Karpas-422 (cell line): Measurements from ENCODE around the gene SMYD3. TPM values are rescaled to one million over a fixed set of nuclear protein-coding genes. Genes with fewer than 3 reads are reported as not detected.
A peak's percentile ranks its signal among the peaks of the same experiment; 100 is the strongest.

Source experiments
- DNase-seq: peaks from one replicate; pipeline ENCODE4 v3.0.0-alpha.2; 2015
- H2AFZ ChIP-seq: fragments of 200-600 bp; sonication (generic); 2 replicates; pipeline ENCODE4 v1.6.1; 2014; ENCODE audit warnings: antibody characterized with exemption, low read length, mixed read lengths
- H3K27ac ChIP-seq: fragments of 200-600 bp; sonication (generic); 2 replicates; pipeline ENCODE4 v1.5.1; 2014; ENCODE audit warnings: mild to moderate bottlenecking, low read length, moderate library complexity
- H3K27me3 ChIP-seq: fragments of 200-600 bp; sonication (generic); 2 replicates; pipeline ENCODE4 v1.6.1; 2014; ENCODE audit warnings: low read length, mixed read lengths
- H3K36me3 ChIP-seq: fragments of 200-600 bp; sonication (generic); 2 replicates; pipeline ENCODE4 v1.6.1; 2014; ENCODE audit warnings: low read length, mixed read lengths; ENCODE audit not compliant: insufficient read depth
- H3K4me1 ChIP-seq: fragments of 200-600 bp; sonication (generic); 2 replicates; pipeline ENCODE4 v1.6.1; 2014; ENCODE audit warnings: mild to moderate bottlenecking, low read length, mixed read lengths
- H3K4me2 ChIP-seq: fragments of 200-600 bp; sonication (generic); 2 replicates; pipeline ENCODE4 v1.6.1; 2014; ENCODE audit warnings: low read length, low read depth, mild to moderate bottlenecking; ENCODE audit not compliant: poor library complexity, severe bottlenecking
- H3K4me3 ChIP-seq: fragments of 200-600 bp; sonication (generic); 2 replicates; pipeline ENCODE4 v1.5.1; 2014; ENCODE audit warnings: mild to moderate bottlenecking, antibody characterized with exemption, low read length, mixed read lengths
- H3K79me2 ChIP-seq: fragments of 200-600 bp; sonication (generic); 2 replicates; pipeline ENCODE4 v1.6.1; 2014; ENCODE audit warnings: mild to moderate bottlenecking, low read length, mixed read lengths
- H3K9ac ChIP-seq: fragments of 200-600 bp; sonication (generic); 2 replicates; pipeline ENCODE4 v1.6.0; 2014; ENCODE audit warnings: low read length
- H3K9me2 ChIP-seq: fragments of 200-600 bp; sonication (generic), shearing (Covaris generic); replicated peaks from 2 replicates; pipeline ENCODE4 v1.6.0; 2014; ENCODE audit warnings: mild to moderate bottlenecking, low read length, moderate library complexity; ENCODE audit not compliant: insufficient read depth
- H3K9me3 ChIP-seq: fragments of 300-700, 200-600 bp; sonication (generic); 2 replicates; pipeline ENCODE4 v1.6.1; 2014; ENCODE audit warnings: low read length, mixed read lengths
- H4K20me1 ChIP-seq: fragments of 200-600 bp; sonication (generic); 2 replicates; pipeline ENCODE4 v1.6.1; 2014; ENCODE audit warnings: mild to moderate bottlenecking, antibody characterized with exemption, low read length, low read depth; ENCODE audit not compliant: insufficient read depth
- total RNA-seq: library from RNA; depleted of rRNA; stranded (reverse); fragments of >200 nt; shearing (Covaris generic); gene quantifications from 2 replicates; pipeline ENCODE4 v1.2.3, GENCODE V29; 2014; ENCODE audit warnings: low replicate concordance

The SMYD3 gene
- total RNA-seq, 1 experiment from 2014 or later = 67.1 TPM

- no peaks in the 10 kb centered on the region for H3K27me3 ChIP-seq
- H3K4me1 ChIP-seq = no peaks in the 10 kb centered on the region
- no peak overlapping the region for H3K4me3 ChIP-seq
- H3K27ac ChIP-seq = no peak overlapping the region
- no peak overlapping the region for H3K4me2 ChIP-seq
- no peaks in the 10 kb centered on the region for H3K9me3 ChIP-seq
- no peak for DNase-seq
- H2AFZ ChIP-seq = no peak overlapping the region
- no peaks in the 10 kb centered on the region for H3K9me2 ChIP-seq
- no peaks in the 10 kb centered on the region for H3K36me3 ChIP-seq
- H4K20me1 ChIP-seq = no peaks in the 10 kb centered on the region
- no peak overlapping the region for H3K9ac ChIP-seq
- peaks cover 7% of the 10 kb centered on the region for H3K79me2 ChIP-seq
Observed at GRCh38 chr1:246292571-246292970, 214.5 kb downstream of the SMYD3 start.

GRCh38 chr1:246291127-246291526 is 216.0 kb downstream of the SMYD3 start:
- Histone ChIP-seq H3K27ac (no peak overlapping the region), H3K4me2 (no peak overlapping the region), H3K36me3 (no peaks in the 10 kb centered on the region), H3K27me3 (no peaks in the 10 kb centered on the region), H4K20me1 (no peaks in the 10 kb centered on the region), H3K79me2 (peaks cover 7% of the 10 kb centered on the region), H2AFZ (no peak overlapping the region), H3K4me1 (no peaks in the 10 kb centered on the region), H3K4me3 (no peak overlapping the region), H3K9me2 (no peaks in the 10 kb centered on the region), H3K9ac (no peak overlapping the region), H3K9me3 (no peaks in the 10 kb centered on the region)
- DNase-seq = no peak

DNA sequence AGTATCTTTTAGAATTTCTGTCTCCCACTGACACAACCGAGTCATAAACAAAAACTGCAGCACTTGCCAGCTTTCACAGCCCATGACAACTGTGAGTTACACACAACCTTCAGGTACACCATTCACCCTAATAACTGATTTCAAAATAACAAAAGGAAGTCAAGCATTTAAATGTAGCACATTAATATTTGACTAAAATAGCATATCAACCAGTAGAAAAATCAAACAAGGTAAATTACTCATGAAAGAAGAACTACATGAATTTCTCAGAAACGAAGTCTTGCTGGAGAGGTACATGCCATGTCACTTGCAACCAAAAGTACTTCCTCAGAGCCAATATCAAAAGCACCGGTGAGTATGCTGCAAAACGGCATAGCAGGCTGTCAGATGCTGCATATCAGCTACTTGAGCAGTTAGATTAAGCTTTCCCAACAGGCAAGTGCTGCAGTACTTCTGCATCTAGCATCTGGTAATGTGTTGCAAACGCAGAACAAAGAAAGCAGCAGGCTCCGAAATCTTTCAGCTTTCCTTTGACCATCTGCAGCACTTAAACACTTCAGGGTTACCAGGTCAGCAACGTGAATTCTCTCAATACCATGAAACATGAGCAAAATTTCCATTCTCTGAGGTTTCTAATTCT is 223.2 kb downstream of the SMYD3 start:
- H3K79me2 ChIP-seq = no peaks in the 10 kb centered on the region
- H3K4me3 ChIP-seq = no peak overlapping the region
- H3K27me3 ChIP-seq = no peaks in the 10 kb centered on the region
- H3K27ac ChIP-seq = no peak overlapping the region
- H4K20me1 ChIP-seq = no peaks in the 10 kb centered on the region
- H3K4me1 ChIP-seq = peaks cover 8% of the 10 kb centered on the region
- H2AFZ ChIP-seq = no peak overlapping the region
- no peak overlapping the region for H3K9ac ChIP-seq
- H3K4me2 ChIP-seq = peak overlapping the region; percentile 22
- no peaks in the 10 kb centered on the region for H3K9me3 ChIP-seq
- H3K36me3 ChIP-seq = no peaks in the 10 kb centered on the region
- DNase-seq = no peak
- no peaks in the 10 kb centered on the region for H3K9me2 ChIP-seq

DNA sequence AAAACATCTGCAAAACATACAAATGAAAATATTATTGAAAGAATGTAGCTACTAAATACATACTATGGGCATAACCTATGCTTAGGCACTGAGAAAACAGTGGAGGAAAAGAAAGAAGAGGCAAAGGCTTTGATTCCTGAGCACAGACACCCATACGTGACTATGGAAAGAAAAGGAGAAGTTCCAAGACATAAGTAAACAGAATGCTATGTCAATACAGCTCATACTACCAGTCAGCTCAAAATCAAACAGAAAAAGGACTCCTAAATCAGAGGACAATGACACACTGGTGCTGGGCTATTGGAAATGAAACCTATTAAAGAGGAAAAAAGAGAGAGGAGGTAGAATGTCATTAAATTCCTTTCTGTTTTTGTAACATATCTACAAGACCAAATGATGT is 225.4 kb downstream of the SMYD3 start:
- H3K9me2 ChIP-seq = no peaks in the 10 kb centered on the region
- no peak overlapping the region for H3K27ac ChIP-seq
- no peak overlapping the region for H3K4me2 ChIP-seq
- no peaks in the 10 kb centered on the region for H3K36me3 ChIP-seq
- no peak overlapping the region for H3K9ac ChIP-seq
- H4K20me1 ChIP-seq = no peaks in the 10 kb centered on the region
- no peak overlapping the region for H2AFZ ChIP-seq
- no peaks in the 10 kb centered on the region for H3K9me3 ChIP-seq
- H3K79me2 ChIP-seq = no peaks in the 10 kb centered on the region; the same call in 1 of the 2 replicates
- peaks cover 8% of the 10 kb centered on the region for H3K4me1 ChIP-seq
- no peak for DNase-seq
- H3K4me3 ChIP-seq = no peak overlapping the region
- no peaks in the 10 kb centered on the region for H3K27me3 ChIP-seq

GRCh38 chr1:246281195-246281594 is 225.9 kb downstream of the SMYD3 start:
- Histone ChIP-seq H3K79me2 (no peaks in the 10 kb centered on the region; the same call in 1 of the 2 replicates), H3K9ac (no peak overlapping the region), H3K4me1 (peaks cover 8% of the 10 kb centered on the region), H3K9me2 (no peaks in the 10 kb centered on the region), H3K9me3 (no peaks in the 10 kb centered on the region), H3K27ac (no peak overlapping the region), H2AFZ (no peak overlapping the region), H3K27me3 (no peaks in the 10 kb centered on the region), H3K36me3 (no peaks in the 10 kb centered on the region), H4K20me1 (no peaks in the 10 kb centered on the region), H3K4me2 (no peak overlapping the region), H3K4me3 (no peak overlapping the region)
- no peak for DNase-seq

DNA sequence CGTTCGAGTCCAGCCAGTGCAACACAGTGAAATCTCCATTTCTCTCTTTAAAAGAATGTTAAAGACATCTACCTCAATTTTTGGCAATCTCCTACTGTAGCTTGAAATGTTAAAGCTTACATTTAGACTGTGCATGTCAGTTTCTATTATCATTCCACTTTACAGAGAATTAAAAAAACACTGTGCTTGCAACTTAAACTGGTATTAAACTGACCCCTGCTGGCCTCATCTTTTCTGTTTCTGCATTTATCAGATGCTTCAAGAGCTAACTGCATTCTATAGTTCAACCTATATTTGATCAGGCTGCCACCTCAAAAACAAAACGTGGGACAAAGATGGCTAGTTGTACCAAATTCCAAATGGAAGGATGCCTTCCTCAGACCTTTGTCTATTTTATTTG is 226.5 kb downstream of the SMYD3 start:
- peak; percentile 59 for DNase-seq
- Histone ChIP-seq H3K9me2 (no peaks in the 10 kb centered on the region), H2AFZ (no peak overlapping the region), H3K27me3 (no peaks in the 10 kb centered on the region), H3K9ac (no peak overlapping the region), H4K20me1 (no peaks in the 10 kb centered on the region), H3K79me2 (no peaks in the 10 kb centered on the region; the same call in 1 of the 2 replicates), H3K9me3 (no peaks in the 10 kb centered on the region), H3K4me2 (no peak overlapping the region), H3K36me3 (no peaks in the 10 kb centered on the region), H3K4me1 (peaks cover 8% of the 10 kb centered on the region), H3K27ac (no peak overlapping the region), H3K4me3 (no peak overlapping the region)

DNA sequence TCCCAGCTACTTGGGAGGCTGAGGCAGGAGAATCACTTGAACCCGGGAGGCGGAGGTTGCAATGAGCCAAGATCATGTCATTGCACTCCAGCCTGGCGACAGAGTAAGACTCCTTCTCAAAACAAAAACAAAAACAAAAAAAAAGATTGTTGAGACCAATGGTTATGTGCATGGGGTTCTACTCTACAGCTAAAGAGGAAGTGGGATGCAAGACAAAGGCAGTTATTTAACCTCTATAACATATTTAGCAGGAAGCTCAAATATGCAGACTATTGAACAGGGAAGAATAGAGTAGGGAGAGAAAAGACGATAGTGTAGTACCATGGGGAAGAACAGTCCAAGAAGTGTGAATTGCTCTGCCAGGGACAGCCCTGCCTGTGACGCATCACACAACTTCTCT is 227.7 kb downstream of the SMYD3 start:
- Histone ChIP-seq H3K9me2 (no peaks in the 10 kb centered on the region), H4K20me1 (no peaks in the 10 kb centered on the region), H2AFZ (no peak overlapping the region), H3K9ac (no peak overlapping the region), H3K4me3 (no peak overlapping the region), H3K36me3 (no peaks in the 10 kb centered on the region), H3K9me3 (no peaks in the 10 kb centered on the region), H3K4me1 (peaks cover 8% of the 10 kb centered on the region), H3K4me2 (no peak overlapping the region), H3K27me3 (no peaks in the 10 kb centered on the region), H3K79me2 (no peaks in the 10 kb centered on the region; the same call in 1 of the 2 replicates), H3K27ac (no peak overlapping the region)
- DNase-seq = no peak

- Histone ChIP-seq H3K9ac (no peak overlapping the region), H4K20me1 (no peaks in the 10 kb centered on the region), H3K4me3 (no peak overlapping the region), H3K27ac (no peak overlapping the region), H3K27me3 (no peaks in the 10 kb centered on the region), H3K9me3 (no peaks in the 10 kb centered on the region), H3K4me2 (no peak overlapping the region), H3K4me1 (no peaks in the 10 kb centered on the region), H3K79me2 (no peaks in the 10 kb centered on the region; the same call in 1 of the 2 replicates), H3K36me3 (no peaks in the 10 kb centered on the region), H3K9me2 (no peaks in the 10 kb centered on the region), H2AFZ (no peak overlapping the region)
- DNase-seq = no peak
Observed at GRCh38 chr1:246278371-246278770, 228.7 kb downstream of the SMYD3 start.
